WTC11 (cell line): Measurements from ENCODE around the gene POLA1. TPM values are rescaled to one million over a fixed set of nuclear protein-coding genes. Genes with fewer than 3 reads are reported as not detected.

Experiments
- ATAC-seq: fragments of 200-7000 bp; cut with Tn5 transposase; 2 replicates; pipeline ENCODE4 v1.10.0; 2021; ENCODE audit warnings: mild to moderate bottlenecking, moderate library complexity
- CTCF ChIA-PET: fragments of 300-600 bp; sonication (Branson Sonifier 250); formaldehyde crosslinking; loops from one replicate; lab custom pipeline; 2021; ENCODE audit warnings: antibody characterized with exemption; lab: Charles Lee
- POLR2A ChIA-PET: fragments of 350-600 bp; sonication (Branson Sonifier 250); formaldehyde crosslinking; loops from one replicate; lab custom pipeline; 2021; ENCODE audit warnings: antibody characterized with exemption; lab: Charles Lee
- DNase-seq: peaks from one replicate; pipeline ENCODE4 v3.0.0; 2021; ENCODE audit warnings: low spot score
- H3K27ac Mint-ChIP-seq: 2 replicates; pipeline ENCODE4 v1.8.0; 2021; ENCODE audit warnings: mixed read lengths
- H3K27me3 Mint-ChIP-seq: 2 replicates; pipeline ENCODE4 v1.8.0; 2021; ENCODE audit warnings: low read depth, mild to moderate bottlenecking, moderate library complexity, mixed read lengths
- H3K36me3 Mint-ChIP-seq: 2 replicates; pipeline ENCODE4 v1.8.0; 2021; ENCODE audit warnings: mixed read lengths
- H3K4me1 Mint-ChIP-seq: 2 replicates; pipeline ENCODE4 v1.8.0; 2022; ENCODE audit warnings: mixed read lengths
- H3K4me3 Mint-ChIP-seq: 2 replicates; pipeline ENCODE4 v1.8.0; 2021; ENCODE audit warnings: mild to moderate bottlenecking, moderate library complexity, mixed read lengths
- H3K9me3 Mint-ChIP-seq: 2 replicates; pipeline ENCODE4 v1.8.0; 2021; ENCODE audit warnings: mixed read lengths
- ATF2 ChIP-seq: sonication (generic); formaldehyde crosslinking; IDR thresholded peaks from 2 replicates; pipeline ENCODE4 v1.8.1; 2022; ENCODE audit warnings: low read depth, missing genetic modification reagents, borderline replicate concordance
- CDX4 ChIP-seq: fragments of 250-450 bp; sonication (Bioruptor Pico); IDR thresholded peaks from 2 replicates; pipeline ENCODE4 v1.9.0; 2021; ENCODE audit warnings: moderate library complexity, mild to moderate bottlenecking, inconsistent platforms, borderline replicate concordance
- E2F1 ChIP-seq: sonication (generic); formaldehyde crosslinking; IDR thresholded peaks from 2 replicates; pipeline ENCODE4 v1.8.0; 2022; ENCODE audit warnings: mild to moderate bottlenecking, missing genetic modification reagents
- ELF4 ChIP-seq: sonication (generic); formaldehyde crosslinking; IDR thresholded peaks from 2 replicates; pipeline ENCODE4 v1.8.1; 2022; ENCODE audit warnings: low read depth, mild to moderate bottlenecking, moderate library complexity, missing genetic modification reagents
- FOXP4 ChIP-seq: sonication (generic); formaldehyde crosslinking; IDR thresholded peaks from 2 replicates; pipeline ENCODE4 v1.8.0; 2022; ENCODE audit warnings: mild to moderate bottlenecking, missing genetic modification reagents
- GTF2I ChIP-seq: fragments of 250-450 bp; sonication (Bioruptor Pico); conservative IDR thresholded peaks from 2 replicates; pipeline ENCODE4 v1.4.0; 2021; ENCODE audit warnings: mild to moderate bottlenecking
- MLX ChIP-seq: sonication (generic); formaldehyde crosslinking; IDR thresholded peaks from 2 replicates; pipeline ENCODE4 v1.8.1; 2023; ENCODE audit warnings: mild to moderate bottlenecking, missing genetic modification reagents, moderate library complexity
- NFATC4 ChIP-seq: fragments of 250-450 bp; sonication (Bioruptor Pico); IDR thresholded peaks from 2 replicates; pipeline ENCODE4 v1.9.0; 2021; ENCODE audit warnings: mild to moderate bottlenecking
- NR2C2 ChIP-seq: sonication (generic); formaldehyde crosslinking; IDR thresholded peaks from 2 replicates; pipeline ENCODE4 v1.8.0; 2022; ENCODE audit warnings: mild to moderate bottlenecking, missing genetic modification reagents
- ZNF425 ChIP-seq: fragments of 250-450 bp; sonication (Bioruptor Pico); conservative IDR thresholded peaks from 2 replicates; pipeline ENCODE4 v1.9.0; 2021; ENCODE audit warnings: mild to moderate bottlenecking
- ZNF532 ChIP-seq: fragments of 250-450 bp; sonication (Bioruptor Pico); IDR thresholded peaks from 2 replicates; pipeline ENCODE4 v1.9.0; 2021; ENCODE audit warnings: mild to moderate bottlenecking, borderline replicate concordance
- total RNA-seq: library from RNA; stranded (reverse); gene quantifications from 3 replicates; pipeline ENCODE4 v1.2.3, GENCODE V29; 2021

Gene POLA1
- total RNA-seq, 1 experiment from 2014 or later, result 29.9 TPM

GRCh38 chrX:24732766-24733500, 39.2 kb downstream of the POLA1 start:
- Mint-ChIP-seq H3K9me3 (no peaks in the 10 kb centered on the region), H3K27ac (no peak overlapping the region), H3K27me3 (no peaks in the 10 kb centered on the region), H3K4me3 (no peak overlapping the region), H3K36me3 (peaks cover 24% of the 10 kb centered on the region)
- no peak for ATAC-seq
- ChIA-PET POLR2A (no interaction called here), CTCF (no interaction called here)
- no peak for DNase-seq
- TF ChIP-seq ZNF532 (CRISPR knock-in tag) (no peak), ELF4 (CRISPR knock-in tag) (no peak), CDX4 (CRISPR knock-in tag) (no peak), E2F1 (CRISPR knock-in tag) (no peak), NFATC4 (CRISPR knock-in tag) (no peak), MLX (CRISPR knock-in tag) (no peak), ZNF425 (no peak), GTF2I (CRISPR knock-in tag) (no peak), ATF2 (CRISPR knock-in tag) (no peak), NR2C2 (CRISPR knock-in tag) (no peak), FOXP4 (no peak)
- TF ChIP-seq, all 79 proteins: peak for 0
- no peaks in the 10 kb centered on the region for H3K4me1 Mint-ChIP-seq
